H1 (cell line): Measurements from ENCODE around the gene SGCD. TPM values are rescaled to one million over a fixed set of nuclear protein-coding genes. Genes with fewer than 3 reads are reported as not detected.

Source experiments
- CTCF ChIA-PET: fragments of 300-600 bp; sonication (Branson Sonifier 250); formaldehyde crosslinking; loops from one replicate; lab custom pipeline; 2021; ENCODE audit not compliant: partially characterized antibody; lab: Charles Lee
- POLR2A ChIA-PET: fragments of 300-600 bp; sonication (Branson Sonifier 250); formaldehyde crosslinking; loops from one replicate; lab custom pipeline; 2021; ENCODE audit warnings: inconsistent platforms; ENCODE audit not compliant: partially characterized antibody; lab: Charles Lee
- DNase-seq, 2 experiments: peaks; one replicate each; pipeline versions ENCODE4 v3.0.0 to v3.0.0-alpha.2; 2010 to 2022; ENCODE audit warnings: low spot score in 2 of 2, low read depth in 1 of 2, mixed read lengths in 1 of 2
- FAIRE-seq: peaks from 2 replicates; lab custom pipeline; 2011; peaks lifted over from hg19 to GRCh38; lab: Jason Lieb, UNC
- H2AFZ ChIP-seq: 2 replicates; pipeline ENCODE4 v1.8.1; 2012; ENCODE audit warnings: low read length, inconsistent platforms
- H2AK5ac ChIP-seq: 2 replicates; pipeline ENCODE4 v1.6.1; 2013; ENCODE audit warnings: low read depth, low read length
- H2BK120ac ChIP-seq: replicated peaks from 2 replicates; pipeline ENCODE3; 2013; ENCODE audit warnings: low read depth, low read length, inconsistent platforms
- H2BK12ac ChIP-seq: 2 replicates; pipeline ENCODE4 v1.6.1; 2013; ENCODE audit warnings: low read depth, low read length
- H2BK15ac ChIP-seq: 2 replicates; pipeline ENCODE4 v1.6.1; 2013; ENCODE audit warnings: low read length
- H2BK20ac ChIP-seq: 2 replicates; pipeline ENCODE4 v1.6.1; 2013; ENCODE audit warnings: low read length
- H2BK5ac ChIP-seq: 2 replicates; pipeline ENCODE4 v1.6.1; 2013; ENCODE audit warnings: low read depth, low read length
- H3K14ac ChIP-seq: 2 replicates; pipeline ENCODE4 v1.6.1; 2013; ENCODE audit warnings: inconsistent platforms; ENCODE audit not compliant: insufficient read length
- H3K18ac ChIP-seq: 2 replicates; pipeline ENCODE4 v1.6.1; 2013; ENCODE audit warnings: low read length; ENCODE audit errors: extremely low read depth
- H3K23ac ChIP-seq: 2 replicates; pipeline ENCODE4 v1.6.1; 2013; ENCODE audit warnings: inconsistent platforms; ENCODE audit not compliant: insufficient read length
- H3K23me2 ChIP-seq: 2 replicates; pipeline ENCODE4 v1.6.1; 2013; ENCODE audit warnings: low read depth, low read length
- H3K27ac ChIP-seq: 2 replicates; pipeline ENCODE4 v1.6.1; 2011; ENCODE audit warnings: low read depth, low read length, inconsistent platforms
- H3K27me3 ChIP-seq, 4 experiments: replicated peaks in 1 of 4; 1 replicate in 1 of 4; 2 replicates in 3 of 4; pipeline versions ENCODE4 v1.6.1 to v1.8.1; 2011 to 2013; ENCODE audit warnings: low read length in 3 of 4, mild to moderate bottlenecking in 3 of 4, inconsistent platforms in 2 of 4, mixed read lengths in 2 of 4, moderate library complexity in 1 of 4; ENCODE audit not compliant: control insufficient read depth in 3 of 4, insufficient read depth in 3 of 4; ENCODE audit errors: extremely low read depth in 1 of 4
- H3K36me3 ChIP-seq, 4 experiments: 2 replicates each; pipeline versions ENCODE4 v1.6.1 to v1.8.1; 2011 to 2013; ENCODE audit warnings: mild to moderate bottlenecking in 4 of 4, low read length in 3 of 4, moderate library complexity in 2 of 4, control low read depth in 1 of 4, inconsistent platforms in 1 of 4; ENCODE audit not compliant: insufficient read depth in 4 of 4, control insufficient read depth in 2 of 4
- H3K4ac ChIP-seq: replicated peaks from 2 replicates; pipeline ENCODE3; 2013; ENCODE audit warnings: low read length, low read depth, mixed read lengths, inconsistent platforms; ENCODE audit not compliant: insufficient read length
- H3K4me1 ChIP-seq, 4 experiments: replicated peaks in 1 of 4; 1 replicate in 1 of 4; 2 replicates in 3 of 4; pipeline versions ENCODE4 v1.6.1 to v1.8.1; 2011 to 2013; ENCODE audit warnings: low read length in 3 of 4, inconsistent platforms in 2 of 4, mixed read lengths in 1 of 4; ENCODE audit not compliant: insufficient read depth in 4 of 4, control insufficient read depth in 3 of 4
- H3K4me2 ChIP-seq, 2 experiments: 2 replicates each; pipeline versions ENCODE4 v1.6.1 to v1.8.1; 2011 to 2013; ENCODE audit warnings: low read depth in 2 of 2, low read length in 2 of 2, control low read depth in 1 of 2, inconsistent platforms in 1 of 2, mild to moderate bottlenecking in 1 of 2; ENCODE audit not compliant: insufficient read depth in 1 of 2
- H3K4me3 ChIP-seq, 4 experiments: fragments of 200-600, 300-600 bp in 1 of 4; sonication (generic), shearing (Covaris generic), sonication (Bioruptor Twin) in 1 of 4; 2 replicates each; pipeline versions ENCODE4 v1.5.1 to v1.8.1; 2011 to 2016; ENCODE audit warnings: low read length in 4 of 4, low read depth in 3 of 4, control low read depth in 2 of 4, inconsistent platforms in 2 of 4, mild to moderate bottlenecking in 2 of 4, mixed read lengths in 1 of 4, moderate library complexity in 1 of 4; ENCODE audit not compliant: insufficient read depth in 2 of 4; ENCODE audit errors: extremely low read depth in 1 of 4
- H3K56ac ChIP-seq: replicated peaks from 2 replicates; pipeline ENCODE3; 2013; ENCODE audit warnings: low read depth, mild to moderate bottlenecking, mixed read lengths, low read length, inconsistent platforms; ENCODE audit not compliant: insufficient read length
- H3K79me1 ChIP-seq: 2 replicates; pipeline ENCODE4 v1.6.1; 2013; ENCODE audit warnings: low read depth, low read length, control low read depth
- H3K79me2 ChIP-seq, 2 experiments: 2 replicates each; pipeline versions ENCODE4 v1.6.1 to v1.8.1; 2012 to 2013; ENCODE audit warnings: low read length in 2 of 2, mild to moderate bottlenecking in 2 of 2, inconsistent platforms in 1 of 2; ENCODE audit not compliant: insufficient read depth in 2 of 2, control insufficient read depth in 1 of 2
- H3K9ac ChIP-seq, 4 experiments: replicated peaks in 1 of 4; 1 replicate in 1 of 4; 2 replicates in 3 of 4; pipeline versions ENCODE4 v1.6.1 to v1.8.1; 2011 to 2013; ENCODE audit warnings: low read depth in 3 of 4, low read length in 3 of 4, control low read depth in 2 of 4, mild to moderate bottlenecking in 2 of 4, moderate library complexity in 2 of 4, inconsistent platforms in 1 of 4; ENCODE audit errors: extremely low read depth in 1 of 4
- H3K9me3 ChIP-seq, 2 experiments: 2 replicates each; pipeline versions ENCODE4 v1.6.1 to v1.8.1; 2012 to 2013; ENCODE audit warnings: mild to moderate bottlenecking in 2 of 2, moderate library complexity in 2 of 2, control low read depth in 1 of 2, inconsistent platforms in 1 of 2, low read depth in 1 of 2, low read length in 1 of 2, mixed read lengths in 1 of 2; ENCODE audit not compliant: insufficient read depth in 2 of 2
- H4K20me1 ChIP-seq, 2 experiments: replicated peaks in 1 of 2; 2 replicates each; pipeline versions ENCODE3 to v1.8.1; 2011 to 2013; ENCODE audit warnings: inconsistent platforms in 2 of 2, low read length in 2 of 2, mild to moderate bottlenecking in 1 of 2; ENCODE audit not compliant: insufficient read depth in 2 of 2, control insufficient read depth in 1 of 2
- H4K5ac ChIP-seq: 2 replicates; pipeline ENCODE4 v1.6.1; 2013; ENCODE audit warnings: low read length, low read depth, mixed read lengths, inconsistent platforms; ENCODE audit not compliant: insufficient read length
- H4K8ac ChIP-seq: 2 replicates; pipeline ENCODE4 v1.8.0; 2013; ENCODE audit warnings: mild to moderate bottlenecking, moderate library complexity, low read length, inconsistent platforms; ENCODE audit not compliant: insufficient read depth; ENCODE audit errors: extremely low read depth
- H4K91ac ChIP-seq: replicated peaks from 2 replicates; pipeline ENCODE3; 2013; ENCODE audit warnings: low read length, mixed read lengths, inconsistent platforms; ENCODE audit not compliant: insufficient read length
- ASH2L ChIP-seq: fragments of 200-600, 300-600 bp; sonication (generic); IDR thresholded peaks from one replicate; pipeline ENCODE4 v1.7.1; 2017; ENCODE audit warnings: low read length
- BRCA1 ChIP-seq: IDR thresholded peaks from 2 replicates; pipeline ENCODE4 v1.6.1; 2012; ENCODE audit warnings: low read depth, low read length, improper control_type of control experiment
- CHD1 ChIP-seq: IDR thresholded peaks from 2 replicates; pipeline ENCODE4 v1.6.1; 2012; ENCODE audit warnings: low read depth, low read length, improper control_type of control experiment
- CREB1 ChIP-seq: IDR thresholded peaks from 2 replicates; pipeline ENCODE4 v1.6.1; 2012; ENCODE audit warnings: inconsistent platforms
- GTF2F1 ChIP-seq: IDR thresholded peaks from 2 replicates; pipeline ENCODE4 v1.6.1; 2012; ENCODE audit warnings: low read depth, low read length, improper control_type of control experiment, borderline replicate concordance
- HDAC6 ChIP-seq: IDR thresholded peaks from one replicate; pipeline ENCODE4 v1.7.1; 2012; ENCODE audit warnings: low read depth, mild to moderate bottlenecking, inconsistent platforms, low read length, moderate library complexity
- JUN ChIP-seq: IDR thresholded peaks from 2 replicates; pipeline ENCODE4 v1.6.1; 2011; ENCODE audit warnings: low read depth, mild to moderate bottlenecking, improper control_type of control experiment, low read length
- PHF8 ChIP-seq: fragments of 200-600 bp; sonication (generic); conservative IDR thresholded peaks from 2 replicates; pipeline ENCODE4 v1.7.1; 2012; ENCODE audit warnings: low read depth, mild to moderate bottlenecking, inconsistent platforms, low read length, moderate library complexity
- POLR2A ChIP-seq, 2 experiments: IDR thresholded peaks; 1 replicate in 1 of 2; 2 replicates in 1 of 2; pipeline ENCODE4 v1.6.1; 2011; ENCODE audit warnings: low read depth in 2 of 2, low read length in 2 of 2, mild to moderate bottlenecking in 2 of 2; ENCODE audit errors: control extremely low read depth in 1 of 2
- RFX5 ChIP-seq: IDR thresholded peaks from 2 replicates; pipeline ENCODE4 v1.6.1; 2011; ENCODE audit warnings: low read depth, low read length, improper control_type of control experiment, borderline replicate concordance
- SIRT6 ChIP-seq: IDR thresholded peaks from one replicate; pipeline ENCODE4 v1.7.1; 2012; ENCODE audit warnings: low read length, inconsistent platforms
- SIX5 ChIP-seq: IDR thresholded peaks from 2 replicates; pipeline ENCODE4 v1.6.1; 2011; ENCODE audit warnings: mild to moderate bottlenecking, low read depth, low read length
- SP2 ChIP-seq: IDR thresholded peaks from 2 replicates; pipeline ENCODE4 v1.6.1; 2012; ENCODE audit warnings: mild to moderate bottlenecking, low read length, inconsistent platforms
- TAF1 ChIP-seq: IDR thresholded peaks from 2 replicates; pipeline ENCODE4 v1.6.1; 2011; ENCODE audit warnings: mild to moderate bottlenecking, low read depth, low read length
- YY1 ChIP-seq: IDR thresholded peaks from 2 replicates; pipeline ENCODE4 v1.6.1; 2011; ENCODE audit warnings: low read depth, mild to moderate bottlenecking, low read length
- WGBS, 2 experiments: shearing (Covaris generic) in 1 of 2; methylation state at CpG; one replicate each; pipeline versions ENCODE4 v1.1.6 to v1.1.7; 2013 to 2015; ENCODE audit warnings: low lambda C conversion rate in 2 of 2, mixed read lengths in 2 of 2, inconsistent platforms in 1 of 2, low coverage in 1 of 2, missing lambda C conversion rate in 1 of 2; ENCODE audit not compliant: insufficient replicate concordance in 2 of 2, insufficient coverage in 1 of 2, insufficient read length in 1 of 2; ENCODE audit errors: extremely low coverage in 1 of 2, missing lambda C conversion rate in 1 of 2; 5-methylcytosine and 5-hydroxymethylcytosine counted together
- polyA plus RNA-seq, 7 experiments: library from polyadenylated mRNA; depleted of rRNA in 3 of 7; stranded (reverse) in 5 of 7; unstranded in 2 of 7; fragments of >200 nt in 5 of 7; fragments of 200-250 nt in 2 of 7; gene quantifications; 1 replicate in 5 of 7; 2 replicates in 1 of 7; 4 replicates in 1 of 7; pipeline versions ENCODE4 v1.2.1 to v1.2.3, GENCODE V29; 2011 to 2013; ENCODE audit warnings: missing spikeins in 2 of 7, mixed read lengths in 2 of 7
- total RNA-seq: library from RNA; stranded (reverse); fragmentation: NEBNext Ultra II Directional; extraction: Animal tissue kit (Norgen Biotek cat#: 25700); gene quantifications from 2 replicates; pipeline ENCODE4 v1.2.1, GENCODE V29; 2021
- TF ChIP-seq, protein P1 (sequence below): IDR thresholded peaks from 2 replicates; pipeline ENCODE4 v1.6.1; 2011; ENCODE audit warnings: low read depth, mild to moderate bottlenecking, low read length; ENCODE audit not compliant: insufficient read depth

Gene SGCD
- total and polyA plus RNA-seq, 2 of the 8 experiments (the other 6 are each of a cell fraction or from before 2014, with no cell fraction given), result 0.04 to 0.08 TPM

DNA sequence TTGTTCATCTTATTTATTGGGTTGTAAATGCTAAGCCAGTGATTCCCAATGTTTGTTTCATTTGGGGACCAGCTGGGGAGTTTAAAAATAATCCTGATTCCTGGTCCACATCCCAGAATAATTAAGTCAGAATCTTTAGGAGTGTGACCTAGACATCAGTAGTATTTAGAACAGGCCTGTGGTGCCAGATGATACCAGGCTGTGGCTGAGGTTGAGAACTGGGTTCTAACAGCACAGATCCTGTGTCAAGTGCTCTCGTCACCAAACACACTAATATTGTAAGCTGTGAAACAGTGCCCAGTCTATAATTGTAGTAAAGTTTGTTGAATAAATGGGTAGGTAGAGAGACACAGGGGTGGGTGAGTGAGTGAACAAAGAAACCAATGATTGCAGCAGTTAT lies 351.0 kb downstream of the SGCD start:
- Histone ChIP-seq H3K27ac (no peak overlapping the region), H3K18ac (no peak overlapping the region), H3K23ac (no peak overlapping the region), H4K8ac (no peak overlapping the region), H2BK120ac (no peak overlapping the region), H3K4me3 (no peak overlapping the region), H3K4me2 (no peak overlapping the region), H3K9me3 (no peaks in the 10 kb centered on the region), H4K91ac (no peak overlapping the region), H3K23me2 (no peaks in the 10 kb centered on the region), H2BK15ac (no peak overlapping the region), H3K36me3 (no peaks in the 10 kb centered on the region), H3K56ac (no peak overlapping the region), H4K20me1 (no peaks in the 10 kb centered on the region), H3K79me2 (no peaks in the 10 kb centered on the region), H3K14ac (no peak overlapping the region), H3K27me3 (no peaks in the 10 kb centered on the region), H2AFZ (no peak overlapping the region), H3K4ac (no peak overlapping the region), H2BK20ac (no peak overlapping the region), H3K4me1 (peaks cover 0 to 3% (median under 1%) of the 10 kb centered on the region in 4 experiments; a peak in 3 of 7 replicates), H2BK12ac (no peak overlapping the region), H4K5ac (no peak overlapping the region), H2BK5ac (no peak overlapping the region), H2AK5ac (no peak overlapping the region), H3K79me1 (no peaks in the 10 kb centered on the region), H3K9ac (no peak overlapping the region)
- DNase-seq (no peak), FAIRE-seq (no peak)
- TF ChIP-seq ASH2L (no peak), SP2 (no peak), CHD1 (no peak), HDAC6 (no peak), TAF1 (no peak), YY1 (no peak), BRCA1 (no peak), RFX5 (no peak), POLR2A (IDR thresholded peaks at IDR 0.05; ENCODE audit: control extremely low read depth in 1 of 2, low read depth in 2 of 2, low read length in 2 of 2) (no peak), SIRT6 (no peak), GTF2F1 (no peak), SIX5 (no peak), PHF8 (no peak), CREB1 (no peak), JUN (no peak)
- TF ChIP-seq, protein P1, sequence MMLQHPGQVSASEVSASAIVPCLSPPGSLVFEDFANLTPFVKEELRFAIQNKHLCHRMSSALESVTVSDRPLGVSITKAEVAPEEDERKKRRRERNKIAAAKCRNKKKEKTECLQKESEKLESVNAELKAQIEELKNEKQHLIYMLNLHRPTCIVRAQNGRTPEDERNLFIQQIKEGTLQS, result no peak
- WGBS, 2 experiments, result 94% methylated on average over 1 of the region's 1 CpG; no CpG with 5 or more reads in 1 of the 2 experiments
- POLR2A ChIA-PET, result no interaction called here
- CTCF ChIA-PET, result interaction anchor here (0.6 to 0.9 kb wide), 2 partner anchors 10 to 251 kb away, joined by 3 read pairs; no protein-coding TSS in a partner anchor
